Neutrophil (primary cell): ENCODE measurements around the gene STAT6.

Experiments
- H3K27ac ChIP-seq: fragments of 200-600 bp; sonication (generic); 2 replicates; pipeline ENCODE4 v1.5.1; 2016; ENCODE audit warnings: mild to moderate bottlenecking, moderate library complexity
- H3K27me3 ChIP-seq: fragments of 200-600 bp; sonication (generic); 2 replicates; pipeline ENCODE4 v1.6.0; 2016; ENCODE audit warnings: mild to moderate bottlenecking
- H3K36me3 ChIP-seq: fragments of 200-600 bp; sonication (generic); 2 replicates; pipeline ENCODE4 v1.5.1; 2017
- H3K4me1 ChIP-seq, 2 experiments: fragments of 200-600 bp in 1 of 2; sonication (generic) in 1 of 2; 1 replicate in 1 of 2; 2 replicates in 1 of 2; pipeline versions ENCODE4 v1.5.1 to v1.6.1; 2013 to 2016; ENCODE audit warnings: low read depth in 1 of 2, low read length in 1 of 2, mild to moderate bottlenecking in 1 of 2, moderate library complexity in 1 of 2; ENCODE audit not compliant: control insufficient read depth in 1 of 2, insufficient read depth in 1 of 2
- H3K4me3 ChIP-seq, 2 experiments: fragments of 200-600 bp in 1 of 2; sonication (generic) in 1 of 2; 1 replicate in 1 of 2; 2 replicates in 1 of 2; pipeline ENCODE4 v1.5.1; 2013 to 2016; ENCODE audit warnings: low read depth in 1 of 2, low read length in 1 of 2, mild to moderate bottlenecking in 1 of 2, moderate library complexity in 1 of 2
- H3K9me3 ChIP-seq: fragments of 200-600 bp; sonication (generic); 2 replicates; pipeline ENCODE4 v1.5.1; 2016
- CTCF ChIP-seq: fragments of 200-600 bp; sonication (generic); IDR thresholded peaks from 2 replicates; pipeline ENCODE4 v1.5.1; 2016; ENCODE audit warnings: antibody characterized with exemption

Gene STAT6

DNA sequence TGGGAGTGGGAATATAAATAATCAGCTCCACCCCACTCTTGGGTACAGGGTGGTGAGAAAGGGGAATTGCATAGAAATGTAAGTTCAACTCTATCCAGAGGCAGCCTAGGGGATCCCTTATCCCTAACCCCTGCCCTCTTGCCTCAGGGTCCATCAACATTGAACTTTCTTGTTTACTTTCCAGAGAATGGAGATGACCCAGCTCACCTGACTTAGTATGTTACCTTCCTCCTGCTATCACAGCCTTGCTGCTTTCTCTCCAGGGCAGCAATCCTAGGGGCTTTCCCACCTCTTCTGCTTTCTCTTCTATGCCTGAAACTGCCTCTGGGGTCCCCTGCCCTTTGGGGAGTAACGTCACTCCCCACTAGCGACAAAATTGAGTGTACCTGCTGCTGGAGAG lies 19.8 kb upstream of the STAT6 start:
- Histone ChIP-seq H3K27ac (no peak overlapping the region), H3K4me1 (peaks cover 2 to 13% of the 10 kb centered on the region in 2 experiments), H3K27me3 (peaks cover 81% of the 10 kb centered on the region), H3K4me3 (no peak overlapping the region), H3K9me3 (no peaks in the 10 kb centered on the region), H3K36me3 (no peaks in the 10 kb centered on the region)
- no peak for TF ChIP-seq CTCF

GRCh38 chr12:57129889-57130288 lies 18.7 kb upstream of the STAT6 start:
- Histone ChIP-seq H3K36me3 (no peaks in the 10 kb centered on the region), H3K9me3 (no peaks in the 10 kb centered on the region), H3K27me3 (peaks cover 91% of the 10 kb centered on the region), H3K4me3 (no peak overlapping the region), H3K27ac (no peak overlapping the region), H3K4me1 (peaks cover 2 to 13% of the 10 kb centered on the region in 2 experiments)
- TF ChIP-seq CTCF = no peak

- H3K36me3 ChIP-seq = no peaks in the 10 kb centered on the region
- H3K4me1 ChIP-seq = peaks cover 2 to 13% of the 10 kb centered on the region in 2 experiments
- H3K9me3 ChIP-seq = no peaks in the 10 kb centered on the region
- H3K27ac ChIP-seq = no peak overlapping the region
- H3K27me3 ChIP-seq = peaks cover 96% of the 10 kb centered on the region
- no peak for TF ChIP-seq CTCF
- no peak overlapping the region for H3K4me3 ChIP-seq
Measured at GRCh38 chr12:57129321-57129842, 18.2 kb upstream of the STAT6 start.

GRCh38 chr12:57128519-57129247 lies 17.5 kb upstream of the STAT6 start:
- peaks cover 2 to 13% of the 10 kb centered on the region in 2 experiments for H3K4me1 ChIP-seq
- H3K27me3 ChIP-seq = peaks cover 100% of the 10 kb centered on the region
- H3K27ac ChIP-seq = no peak overlapping the region
- no peak for TF ChIP-seq CTCF
- no peaks in the 10 kb centered on the region for H3K9me3 ChIP-seq
- peak overlapping the region in 1 of 2 experiments; percentile 55 for H3K4me3 ChIP-seq
- H3K36me3 ChIP-seq = no peaks in the 10 kb centered on the region

DNA sequence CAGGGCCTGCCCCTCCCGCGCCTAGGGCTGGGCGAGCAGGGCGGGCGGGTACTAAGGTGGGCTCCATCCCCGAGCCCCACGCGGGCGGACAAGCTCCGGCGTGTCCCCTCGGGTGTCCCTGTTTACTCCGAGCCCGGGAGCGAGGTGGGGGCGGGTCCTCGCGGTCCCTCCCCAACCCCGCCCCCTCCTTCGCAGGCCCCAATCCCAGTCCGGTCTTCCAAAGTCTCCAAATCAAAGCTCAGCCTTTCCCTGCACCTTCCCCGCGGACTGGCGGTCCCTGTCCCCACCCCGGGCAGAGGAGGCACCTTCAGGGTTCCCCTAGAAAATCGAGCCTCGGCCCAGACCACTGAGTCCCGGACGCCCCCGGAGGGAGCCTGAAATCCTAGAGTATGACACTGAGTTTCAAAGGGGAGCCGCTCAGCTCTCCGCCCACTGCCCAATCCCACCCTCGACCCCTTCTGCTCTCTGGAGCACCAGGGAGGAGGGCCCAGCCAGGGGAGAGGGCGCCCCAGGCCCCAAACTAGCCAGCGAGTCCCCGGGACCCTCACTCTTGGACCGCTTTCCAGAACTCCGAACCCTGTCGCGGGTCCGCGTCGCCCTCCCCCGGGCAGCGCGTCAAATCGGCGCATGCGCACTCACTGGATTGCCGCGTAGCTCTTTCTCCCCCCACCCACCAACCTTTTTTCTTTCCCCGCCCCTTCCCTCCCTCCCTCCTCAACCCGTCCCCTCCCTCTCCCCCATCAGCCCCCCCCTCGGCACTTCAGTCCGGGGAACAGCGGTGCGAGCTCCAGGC lies 16.8 kb upstream of the STAT6 start, which contains the start of gene LRP1:
TSS of gene LRP1 (plus strand) at position 758 of the 793 bp plus-strand sequence. CDS start 482 bp downstream, outside the sequence.
- Histone ChIP-seq H3K36me3 (no peaks in the 10 kb centered on the region), H3K27ac (no peak within 1 kb of the TSS), H3K27me3 (peaks cover 100% of the 10 kb centered on the region), H3K4me1 (peaks cover 2 to 13% of the 10 kb centered on the region in 2 experiments), H3K4me3 (peak within 1 kb of the TSS; percentile 47 to 55), H3K9me3 (no peaks in the 10 kb centered on the region)
- TF ChIP-seq CTCF = no peak
